Measurements from ENCODE around the gene PLCB4. TPM values are rescaled to one million over a fixed set of nuclear protein-coding genes. Genes with fewer than 3 reads are reported as not detected.

PLCB4 gene
- total RNA-seq, 1 donor from 2014 or later = 20.6 TPM

- Histone ChIP-seq H3K9me3 (ENCODE audit: low read depth) (no peaks in the 10 kb centered on the region), H3K9ac (no peak overlapping the region), H2AFZ (replicated peaks) (no peak overlapping the region), H4K20me1 (ENCODE audit: low read depth) (no peaks in the 10 kb centered on the region), H3K36me3 (no peaks in the 10 kb centered on the region), H3K4me2 (no peak overlapping the region), H3K4me1 (no peaks in the 10 kb centered on the region), H3K4me3 (no peak overlapping the region), H3K27ac (no peak overlapping the region), H3F3A (ENCODE audit: low read depth) (no peaks in the 10 kb centered on the region), H3K27me3 (peaks cover 25% of the 10 kb centered on the region), H3K79me2 (ENCODE audit: low read depth) (no peaks in the 10 kb centered on the region)
- Mint-ChIP-seq H3K27me3 (ENCODE audit: insufficient read depth, low read depth) (peaks cover 2% of the 10 kb centered on the region), H3K4me1 (no peaks in the 10 kb centered on the region), H3K9me3 (no peaks in the 10 kb centered on the region), H3K36me3 (no peaks in the 10 kb centered on the region), H3K27ac (no peak overlapping the region), H3K4me3 (no peak overlapping the region)
- TF ChIP-seq EZH2phosphoT487 (IDR thresholded peaks at IDR 0.05) (no peak), EZH2 (IDR thresholded peaks at IDR 0.05) (no peak), CTCF (IDR thresholded peaks at IDR 0.05) (no peak)
- DNase-seq (ENCODE audit: low spot score) = no peak
Observed at GRCh38 chr20:9499126-9499899, 430.4 kb downstream of the PLCB4 start.

GRCh38 chr20:9500121-9500520 is 431.2 kb downstream of the PLCB4 start:
- Histone ChIP-seq H3F3A (ENCODE audit: low read depth) (no peaks in the 10 kb centered on the region), H3K36me3 (no peaks in the 10 kb centered on the region), H3K9ac (no peak overlapping the region), H3K4me2 (no peak overlapping the region), H2AFZ (replicated peaks) (no peak overlapping the region), H3K27ac (no peak overlapping the region), H3K27me3 (peaks cover 33% of the 10 kb centered on the region), H3K9me3 (ENCODE audit: low read depth) (no peaks in the 10 kb centered on the region), H3K79me2 (ENCODE audit: low read depth) (no peaks in the 10 kb centered on the region), H3K4me1 (no peaks in the 10 kb centered on the region), H4K20me1 (ENCODE audit: low read depth) (no peaks in the 10 kb centered on the region), H3K4me3 (no peak overlapping the region)
- Mint-ChIP-seq H3K4me1 (no peaks in the 10 kb centered on the region), H3K27ac (no peak overlapping the region), H3K9me3 (peaks cover 3% of the 10 kb centered on the region), H3K27me3 (ENCODE audit: insufficient read depth, low read depth) (peaks cover 2% of the 10 kb centered on the region), H3K4me3 (no peak overlapping the region), H3K36me3 (no peaks in the 10 kb centered on the region)
- no peak for DNase-seq (ENCODE audit: low spot score)
- TF ChIP-seq EZH2 (IDR thresholded peaks at IDR 0.05) (no peak), CTCF (IDR thresholded peaks at IDR 0.05) (no peak), EZH2phosphoT487 (IDR thresholded peaks at IDR 0.05) (no peak)

DNA sequence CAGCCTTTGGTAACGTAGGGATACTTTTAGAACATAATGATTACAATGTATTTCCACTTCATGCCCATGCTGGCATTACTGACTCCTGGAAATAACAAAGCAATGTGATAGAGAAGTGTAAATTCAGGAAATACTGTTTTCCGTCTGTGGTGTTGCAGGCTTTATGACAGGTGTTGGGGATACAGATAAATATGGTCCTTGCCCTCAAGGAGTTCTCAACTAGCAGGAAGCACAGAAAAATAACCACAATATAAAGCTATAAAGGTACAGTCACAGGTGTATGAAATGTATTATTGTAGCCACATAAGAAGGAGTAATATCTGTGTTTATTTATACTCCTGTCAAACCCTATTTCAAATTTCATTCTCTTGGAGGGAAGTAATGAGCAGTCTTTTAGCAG is 432.6 kb downstream of the PLCB4 start:
- H3K9me3 ChIP-seq (ENCODE audit: low read depth) = no peaks in the 10 kb centered on the region
- Mint-ChIP-seq H3K36me3 (no peaks in the 10 kb centered on the region), H3K4me1 (no peaks in the 10 kb centered on the region), H3K9me3 (peaks cover 6% of the 10 kb centered on the region), H3K27me3 (ENCODE audit: insufficient read depth, low read depth) (peaks cover 9% of the 10 kb centered on the region), H3K27ac (no peak overlapping the region), H3K4me3 (no peak overlapping the region)
- H3K4me1 ChIP-seq = no peaks in the 10 kb centered on the region
- H4K20me1 ChIP-seq (ENCODE audit: low read depth) = no peaks in the 10 kb centered on the region
- no peak overlapping the region for H3K9ac ChIP-seq
- no peaks in the 10 kb centered on the region for H3K79me2 ChIP-seq (ENCODE audit: low read depth)
- peaks cover 47% of the 10 kb centered on the region for H3K27me3 ChIP-seq
- H3F3A ChIP-seq (ENCODE audit: low read depth) = no peaks in the 10 kb centered on the region
- no peaks in the 10 kb centered on the region for H3K36me3 ChIP-seq
- no peak for TF ChIP-seq EZH2phosphoT487 (IDR thresholded peaks at IDR 0.05)
- TF ChIP-seq CTCF (IDR thresholded peaks at IDR 0.05) = no peak
- no peak for TF ChIP-seq EZH2 (IDR thresholded peaks at IDR 0.05)
- H3K27ac ChIP-seq = no peak overlapping the region
- H3K4me3 ChIP-seq = no peak overlapping the region
- no peak overlapping the region for H2AFZ ChIP-seq (replicated peaks)
- H3K4me2 ChIP-seq = no peak overlapping the region
- DNase-seq (ENCODE audit: low spot score) = no peak
